Stimulated activated CD4-positive, alpha-beta T cell treated with anti-CD3 and anti-CD28 coated beads, Interleukin-15, amount 100 ng/mL, for 1 hour (primary cell): ENCODE measurements around the gene SH3GL3.

ENCODE experiments used
- DNase-seq, 2 donors: peaks; one replicate each; pipeline ENCODE4 v3.0.0-alpha.2; 2020; ENCODE audit warnings: low read depth in 1 of 2, low spot score in 1 of 2

Gene SH3GL3

DNA sequence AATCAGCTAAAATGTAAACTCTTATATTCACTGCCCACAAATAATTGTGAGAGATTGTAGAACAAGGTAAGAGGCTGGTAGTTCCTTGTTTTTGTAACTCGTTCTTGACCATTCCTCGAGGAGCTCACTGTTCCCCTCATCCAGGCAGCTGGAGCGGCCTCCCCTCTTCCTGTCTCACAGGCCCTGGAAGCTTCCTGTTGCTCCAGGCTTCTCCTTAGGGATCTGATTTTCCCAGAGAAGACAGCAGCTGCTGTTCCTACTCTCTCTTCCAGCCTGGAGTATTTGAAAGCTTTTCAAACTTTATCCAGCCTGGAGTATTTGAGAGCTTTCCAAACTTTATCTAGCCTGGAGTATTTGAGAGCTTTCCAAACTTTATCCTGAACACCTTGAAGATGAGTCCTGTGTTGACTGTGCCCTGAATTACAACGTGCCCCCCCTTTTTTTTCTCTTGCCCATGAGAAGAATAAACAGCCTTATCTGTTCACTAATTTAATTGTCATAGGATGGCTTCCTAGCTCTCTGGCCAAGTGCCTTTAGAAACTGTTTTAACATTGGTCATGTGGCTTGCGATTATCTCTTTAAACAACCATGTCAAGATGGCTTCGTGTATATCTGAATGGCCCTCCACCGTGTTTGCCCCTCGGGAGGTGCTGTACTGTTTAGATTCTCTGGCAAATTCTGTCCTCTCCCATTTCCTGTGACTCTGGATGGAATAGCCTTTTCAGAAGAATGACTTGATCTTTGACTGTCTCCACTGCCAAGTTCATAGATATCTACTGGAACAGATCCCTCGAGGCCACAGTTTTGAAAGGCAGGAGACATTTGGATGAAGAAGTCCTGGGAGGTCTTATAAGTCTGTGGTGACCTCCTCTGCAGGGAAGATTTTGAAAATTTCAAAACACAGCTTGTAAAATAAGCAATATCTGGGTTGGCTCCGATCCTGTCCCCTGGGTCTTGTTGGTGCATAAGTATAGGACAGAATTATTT, 211.6 kb downstream of the SH3GL3 start:
- DNase-seq = no peak

GRCh38 chr15:83659417-83659812, 212.3 kb downstream of the SH3GL3 start:
- DNase-seq = no peak

- DNase-seq = no peak
Measured at GRCh38 chr15:83665480-83665879, 218.3 kb downstream of the SH3GL3 start.
